HUES48 (cell line): ENCODE results near the gene TUBB3.

Experiments
- H3K27ac ChIP-seq: one replicate; pipeline ENCODE4 v1.7.0; 2013; ENCODE audit warnings: low read depth, low read length, inconsistent platforms
- H3K27me3 ChIP-seq: 2 replicates; pipeline ENCODE4 v1.6.1; 2013; ENCODE audit warnings: mild to moderate bottlenecking, low read length; ENCODE audit not compliant: control insufficient read depth, insufficient read depth
- H3K36me3 ChIP-seq: 2 replicates; pipeline ENCODE4 v1.6.1; 2013; ENCODE audit warnings: low read length; ENCODE audit not compliant: control insufficient read depth, insufficient read depth
- H3K4me1 ChIP-seq: 2 replicates; pipeline ENCODE4 v1.6.1; 2013; ENCODE audit warnings: mild to moderate bottlenecking, low read length; ENCODE audit not compliant: control insufficient read depth, insufficient read depth
- H3K4me3 ChIP-seq: 2 replicates; pipeline ENCODE4 v1.5.1; 2013; ENCODE audit warnings: mild to moderate bottlenecking, low read depth, low read length
- H3K9ac ChIP-seq: 2 replicates; pipeline ENCODE4 v1.6.1; 2013; ENCODE audit warnings: mild to moderate bottlenecking, low read depth, low read length, moderate library complexity
- H3K9me3 ChIP-seq: 2 replicates; pipeline ENCODE4 v1.6.1; 2013; ENCODE audit warnings: low read length; ENCODE audit not compliant: control insufficient read depth, insufficient read depth

The TUBB3 gene

DNA sequence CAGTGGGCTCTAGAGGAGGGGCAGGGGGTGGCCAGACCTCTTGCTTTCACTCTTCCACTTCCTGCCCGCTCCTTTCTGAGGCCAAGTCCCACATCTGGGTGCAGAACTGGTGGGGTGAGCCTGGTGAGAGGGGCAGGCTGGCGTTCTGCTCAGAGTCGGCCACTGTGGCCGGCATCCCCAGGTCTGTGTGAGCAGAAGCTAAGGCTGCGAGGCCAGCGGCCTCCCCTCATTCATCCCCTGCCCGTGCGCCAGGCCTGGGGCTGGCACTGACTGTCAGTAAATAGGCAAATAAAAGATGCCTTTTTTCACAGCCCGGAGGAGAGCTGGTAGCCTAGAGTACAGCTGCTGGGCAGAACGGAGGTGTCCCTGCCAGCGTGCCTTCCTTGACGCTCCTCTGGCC is 26.6 kb downstream of the TUBB3 start:
- Histone ChIP-seq H3K9me3 (no peaks in the 10 kb centered on the region), H3K4me3 (peak overlapping the region; percentile 60; the same call in 1 of the 2 replicates), H3K27me3 (peaks cover 32% of the 10 kb centered on the region), H3K4me1 (peaks cover 7% of the 10 kb centered on the region), H3K36me3 (0 out of 2 replicates have a peak, but pooled peaks cover 1% of the 10 kb centered on the region), H3K9ac (no peak overlapping the region), H3K27ac (no peak overlapping the region)

- no peak overlapping the region for H3K27ac ChIP-seq
- H3K4me3 ChIP-seq = no peak overlapping the region
- H3K9ac ChIP-seq = no peak overlapping the region
- H3K4me1 ChIP-seq = peaks cover 9% of the 10 kb centered on the region
- H3K36me3 ChIP-seq = 0 out of 2 replicates have a peak, but pooled peaks cover 8% of the 10 kb centered on the region
- H3K27me3 ChIP-seq = peaks cover 27% of the 10 kb centered on the region
- no peaks in the 10 kb centered on the region for H3K9me3 ChIP-seq
Measured at GRCh38 chr16:89951509-89951908, 28.4 kb downstream of the TUBB3 start.

- Histone ChIP-seq H3K9ac (no peak overlapping the region), H3K27ac (no peak overlapping the region), H3K9me3 (no peaks in the 10 kb centered on the region), H3K4me3 (no peak overlapping the region), H3K36me3 (0 out of 2 replicates have a peak, but pooled peaks cover 8% of the 10 kb centered on the region), H3K27me3 (peaks cover 23% of the 10 kb centered on the region), H3K4me1 (peaks cover 9% of the 10 kb centered on the region)
Measured at GRCh38 chr16:89952049-89952448, 28.9 kb downstream of the TUBB3 start.

GRCh38 chr16:89952551-89952950 is 29.4 kb downstream of the TUBB3 start:
- Histone ChIP-seq H3K27me3 (peaks cover 18% of the 10 kb centered on the region), H3K36me3 (0 out of 2 replicates have a peak, but pooled peaks cover 13% of the 10 kb centered on the region), H3K4me3 (no peak overlapping the region), H3K9me3 (no peaks in the 10 kb centered on the region), H3K27ac (no peak overlapping the region), H3K4me1 (peaks cover 8% of the 10 kb centered on the region), H3K9ac (no peak overlapping the region)

DNA sequence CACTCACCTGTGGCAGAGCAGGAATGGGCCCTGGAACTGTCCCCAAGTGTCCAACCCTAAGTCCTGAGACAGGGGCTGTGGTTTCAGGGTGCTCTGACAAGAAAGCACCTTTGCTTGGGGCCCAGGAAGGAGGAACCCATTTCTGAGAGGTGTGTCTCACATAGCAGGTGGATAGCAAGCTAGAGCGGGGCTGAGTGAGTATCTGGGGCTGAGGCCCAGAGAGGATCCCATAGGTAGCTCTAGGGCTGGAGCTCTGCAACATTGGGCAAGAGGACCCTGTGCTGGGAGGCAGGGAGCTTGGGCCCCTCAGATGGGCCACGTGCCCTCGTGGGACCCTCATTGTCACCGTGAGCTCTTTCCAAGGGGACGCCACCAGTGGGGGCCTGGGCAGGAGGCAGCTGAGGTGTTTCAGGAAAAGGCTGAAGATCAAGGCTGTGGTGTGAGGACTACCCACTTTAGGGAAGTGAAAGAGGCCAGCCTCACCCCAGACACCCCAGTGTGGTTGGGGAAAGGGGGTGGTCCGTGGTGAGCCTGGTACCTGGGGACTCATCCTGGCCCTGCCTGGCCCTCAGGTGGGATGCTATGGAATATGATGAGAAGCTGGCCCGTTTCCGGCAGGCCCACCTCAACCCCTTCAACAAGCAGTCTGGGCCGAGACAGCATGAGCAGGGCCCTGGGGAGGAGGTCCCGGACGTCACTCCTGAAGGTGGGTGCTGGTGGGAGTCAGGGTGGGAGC is 30.7 kb downstream of the TUBB3 start:
- Histone ChIP-seq H3K27ac (no peak overlapping the region), H3K4me3 (no peak overlapping the region), H3K9ac (no peak overlapping the region), H3K9me3 (no peaks in the 10 kb centered on the region), H3K36me3 (peaks cover 25% of the 10 kb centered on the region), H3K4me1 (0 out of 2 replicates have a peak, but pooled peaks cover 4% of the 10 kb centered on the region), H3K27me3 (peaks cover 11% of the 10 kb centered on the region)

GRCh38 chr16:89954462-89954861 is 31.3 kb downstream of the TUBB3 start:
- Histone ChIP-seq H3K27ac (no peak overlapping the region), H3K4me1 (0 out of 2 replicates have a peak, but pooled peaks cover 4% of the 10 kb centered on the region), H3K36me3 (peaks cover 30% of the 10 kb centered on the region), H3K9ac (no peak overlapping the region), H3K9me3 (no peaks in the 10 kb centered on the region), H3K4me3 (no peak overlapping the region), H3K27me3 (peaks cover 6% of the 10 kb centered on the region)

DNA sequence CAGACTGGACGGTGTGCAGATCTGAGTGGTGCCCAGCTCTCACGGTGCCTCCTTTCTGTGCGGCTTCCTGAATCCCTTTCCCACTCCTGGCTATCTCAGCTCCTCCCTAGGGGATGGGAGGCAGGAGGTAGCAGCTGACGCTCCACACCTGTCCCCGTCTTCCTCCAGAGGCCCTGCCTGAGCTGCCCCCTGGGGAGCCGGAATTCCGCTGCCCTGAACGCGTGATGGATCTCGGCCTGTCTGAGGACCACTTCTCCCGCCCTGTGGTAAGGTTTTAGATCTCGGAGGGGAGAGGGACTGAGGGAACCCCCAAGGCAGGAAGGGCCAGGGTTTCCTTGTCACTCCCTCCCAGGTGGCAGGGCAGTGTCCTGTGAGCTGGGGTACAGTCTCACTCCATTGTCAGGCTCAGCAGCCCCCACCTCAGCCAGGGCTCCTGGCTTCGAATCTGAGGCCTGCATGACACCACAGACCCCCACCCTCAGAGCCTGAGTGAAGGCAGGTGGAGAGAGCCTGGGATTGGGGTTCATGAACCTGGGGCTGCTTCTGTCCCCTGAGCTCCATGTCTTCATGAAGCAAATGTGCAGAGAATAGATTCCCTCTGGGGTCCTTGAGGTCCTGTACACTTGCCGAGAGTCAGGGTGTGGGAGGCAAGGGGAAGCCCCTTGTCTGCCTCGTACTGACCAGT is 32.0 kb downstream of the TUBB3 start:
- no peaks in the 10 kb centered on the region for H3K9me3 ChIP-seq
- H3K27me3 ChIP-seq = no peaks in the 10 kb centered on the region
- H3K27ac ChIP-seq = no peak overlapping the region
- no peak overlapping the region for H3K4me3 ChIP-seq
- H3K36me3 ChIP-seq = peaks cover 30% of the 10 kb centered on the region
- 0 out of 2 replicates have a peak, but pooled peaks cover 4% of the 10 kb centered on the region for H3K4me1 ChIP-seq
- no peak overlapping the region for H3K9ac ChIP-seq

DNA sequence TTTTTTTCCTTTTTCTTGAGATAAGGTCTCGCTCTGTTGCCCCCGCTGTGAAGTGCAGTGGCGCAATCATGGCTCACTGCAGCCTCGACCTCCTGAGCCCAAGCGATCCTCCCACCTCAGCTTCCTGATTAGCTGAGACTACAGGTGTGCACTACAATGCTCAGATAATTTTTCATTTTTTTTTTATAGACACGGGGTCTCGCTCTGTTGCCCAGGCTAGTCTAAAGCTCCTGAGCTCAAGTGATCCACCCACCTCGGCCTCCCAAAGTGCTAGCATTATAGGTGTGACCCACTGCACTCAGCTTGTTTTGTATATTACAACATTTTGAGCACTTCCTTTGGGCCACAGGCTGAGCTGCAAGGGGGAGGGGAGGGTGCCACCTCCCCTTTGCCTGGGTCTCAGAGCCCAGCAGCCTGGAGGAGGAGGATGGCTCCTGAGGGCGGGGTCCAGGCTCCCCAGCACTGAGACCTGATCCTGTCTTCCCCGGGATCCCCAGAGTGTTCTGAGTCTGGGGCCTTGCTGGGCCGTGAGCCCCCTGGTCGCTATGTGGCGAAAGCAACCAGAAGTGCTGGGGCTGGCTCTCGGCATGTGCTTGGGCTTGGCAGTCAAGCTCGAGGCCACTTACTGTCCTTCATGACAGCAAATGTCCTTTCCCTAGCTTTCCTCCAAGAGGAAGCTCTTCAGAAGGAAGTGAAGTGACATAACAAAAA is 33.5 kb downstream of the TUBB3 start:
- Histone ChIP-seq H3K4me3 (no peak overlapping the region), H3K27ac (no peak overlapping the region), H3K9ac (no peak overlapping the region), H3K36me3 (peaks cover 40% of the 10 kb centered on the region), H3K9me3 (no peaks in the 10 kb centered on the region), H3K4me1 (0 out of 2 replicates have a peak, but pooled peaks cover 4% of the 10 kb centered on the region), H3K27me3 (no peaks in the 10 kb centered on the region)

- H3K9me3 ChIP-seq = no peaks in the 10 kb centered on the region
- 0 out of 2 replicates have a peak, but pooled peaks cover 4% of the 10 kb centered on the region for H3K4me1 ChIP-seq
- no peak overlapping the region for H3K27ac ChIP-seq
- H3K4me3 ChIP-seq = no peak overlapping the region
- no peaks in the 10 kb centered on the region for H3K27me3 ChIP-seq
- H3K36me3 ChIP-seq = peaks cover 40% of the 10 kb centered on the region
- H3K9ac ChIP-seq = no peak overlapping the region
Measured at GRCh38 chr16:89957216-89957785, 34.2 kb downstream of the TUBB3 start.

- no peak overlapping the region for H3K9ac ChIP-seq
- no peak overlapping the region for H3K4me3 ChIP-seq
- H3K4me1 ChIP-seq = 0 out of 2 replicates have a peak, but pooled peaks cover 4% of the 10 kb centered on the region
- peaks cover 41% of the 10 kb centered on the region for H3K36me3 ChIP-seq
- no peaks in the 10 kb centered on the region for H3K9me3 ChIP-seq
- no peaks in the 10 kb centered on the region for H3K27me3 ChIP-seq
- H3K27ac ChIP-seq = no peak overlapping the region
Measured at GRCh38 chr16:89958068-89958467, 34.9 kb downstream of the TUBB3 start.
